ENCODE data around the gene GRM4.

DNA sequence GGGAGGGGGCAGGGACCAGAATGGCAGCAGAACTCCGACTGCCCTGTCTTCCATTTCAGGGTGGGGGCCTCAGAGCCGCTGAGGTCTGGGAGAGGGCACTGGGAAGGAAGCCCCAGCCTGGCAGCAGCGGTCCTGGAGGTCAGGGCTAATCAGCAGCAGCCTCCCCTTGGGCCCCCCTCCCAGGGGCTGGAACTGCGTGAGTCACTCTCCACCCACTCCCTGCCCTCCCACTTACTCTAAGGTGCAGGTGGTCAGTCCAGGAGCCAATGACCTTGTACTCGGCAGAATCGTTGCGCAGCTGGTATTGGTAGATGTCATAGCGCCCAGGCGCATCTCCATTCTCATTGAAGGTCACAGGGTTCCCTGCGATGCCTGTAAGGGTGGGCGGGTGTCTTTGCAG lies 105.9 kb downstream of the GRM4 start:
- TF ChIP-seq, protein P1, sequence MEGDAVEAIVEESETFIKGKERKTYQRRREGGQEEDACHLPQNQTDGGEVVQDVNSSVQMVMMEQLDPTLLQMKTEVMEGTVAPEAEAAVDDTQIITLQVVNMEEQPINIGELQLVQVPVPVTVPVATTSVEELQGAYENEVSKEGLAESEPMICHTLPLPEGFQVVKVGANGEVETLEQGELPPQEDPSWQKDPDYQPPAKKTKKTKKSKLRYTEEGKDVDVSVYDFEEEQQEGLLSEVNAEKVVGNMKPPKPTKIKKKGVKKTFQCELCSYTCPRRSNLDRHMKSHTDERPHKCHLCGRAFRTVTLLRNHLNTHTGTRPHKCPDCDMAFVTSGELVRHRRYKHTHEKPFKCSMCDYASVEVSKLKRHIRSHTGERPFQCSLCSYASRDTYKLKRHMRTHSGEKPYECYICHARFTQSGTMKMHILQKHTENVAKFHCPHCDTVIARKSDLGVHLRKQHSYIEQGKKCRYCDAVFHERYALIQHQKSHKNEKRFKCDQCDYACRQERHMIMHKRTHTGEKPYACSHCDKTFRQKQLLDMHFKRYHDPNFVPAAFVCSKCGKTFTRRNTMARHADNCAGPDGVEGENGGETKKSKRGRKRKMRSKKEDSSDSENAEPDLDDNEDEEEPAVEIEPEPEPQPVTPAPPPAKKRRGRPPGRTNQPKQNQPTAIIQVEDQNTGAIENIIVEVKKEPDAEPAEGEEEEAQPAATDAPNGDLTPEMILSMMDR (conservative IDR thresholded peaks at IDR 0.05; ENCODE audit: low read length) = no peak
- no peak for TF ChIP-seq EZH2phosphoT487 (IDR thresholded peaks at IDR 0.05; ENCODE audit: borderline replicate concordance)
